NB4 (cell line): ENCODE measurements around the gene UCHL3.

ENCODE experiments used
- DNase-seq: peaks from one replicate; pipeline ENCODE4 v3.0.0; 2010; ENCODE audit warnings: low read depth
- H3K4me3 ChIP-seq: one replicate; pipeline ENCODE4 v1.5.1; 2011; ENCODE audit warnings: mild to moderate bottlenecking, low read depth, low read length, moderate library complexity
- CTCF ChIP-seq: IDR thresholded peaks from one replicate; pipeline ENCODE4 v1.5.1; 2012; ENCODE audit warnings: low read depth, low read length
- MAX ChIP-seq: IDR thresholded peaks from 2 replicates; pipeline ENCODE4 v1.6.1; 2011; ENCODE audit warnings: low read depth, low read length
- MYC ChIP-seq: IDR thresholded peaks from 2 replicates; pipeline ENCODE4 v1.6.1; 2011; ENCODE audit warnings: low read depth, low read length
- POLR2A ChIP-seq: IDR thresholded peaks from 2 replicates; pipeline ENCODE4 v1.6.1; 2011; ENCODE audit warnings: mild to moderate bottlenecking; ENCODE audit not compliant: insufficient read length; ENCODE audit errors: extremely low read depth

Gene UCHL3

GRCh38 chr13:75607447-75607846 is 57.9 kb downstream of the UCHL3 start:
- DNase-seq, result no peak
- TF ChIP-seq POLR2A, result no peak
- TF ChIP-seq MYC, result no peak

GRCh38 chr13:75610466-75610865 is 60.9 kb downstream of the UCHL3 start:
- no peak for DNase-seq
- TF ChIP-seq MAX (no peak), MYC (no peak), CTCF (no peak), POLR2A (no peak)
- no peak overlapping the region for H3K4me3 ChIP-seq

More at GRCh38 chr13:75607447-75607846, 57.9 kb downstream of the UCHL3 start:
- no peak overlapping the region for H3K4me3 ChIP-seq

GRCh38 chr13:75612354-75612753 is 62.8 kb downstream of the UCHL3 start:
- DNase-seq, result no peak
- no peak overlapping the region for H3K4me3 ChIP-seq
- TF ChIP-seq CTCF (no peak), POLR2A (no peak), MYC (no peak), MAX (no peak)

GRCh38 chr13:75617230-75617629 is 67.6 kb downstream of the UCHL3 start:
- no peak overlapping the region for H3K4me3 ChIP-seq
- DNase-seq, result no peak
- no peak for TF ChIP-seq MAX
- no peak for TF ChIP-seq MYC
- TF ChIP-seq POLR2A, result no peak
- no peak for TF ChIP-seq CTCF

GRCh38 chr13:75618308-75618707 is 68.7 kb downstream of the UCHL3 start:
- TF ChIP-seq POLR2A (no peak), MAX (no peak), MYC (no peak), CTCF (no peak)
- DNase-seq, result no peak
- H3K4me3 ChIP-seq, result no peak overlapping the region

GRCh38 chr13:75620020-75620419 is 70.4 kb downstream of the UCHL3 start:
- H3K4me3 ChIP-seq, result no peak overlapping the region
- TF ChIP-seq MAX (no peak), MYC (no peak), POLR2A (no peak), CTCF (no peak)
- DNase-seq, result no peak
